ENCODE data around the gene ERG28.

ERG28 gene

DNA sequence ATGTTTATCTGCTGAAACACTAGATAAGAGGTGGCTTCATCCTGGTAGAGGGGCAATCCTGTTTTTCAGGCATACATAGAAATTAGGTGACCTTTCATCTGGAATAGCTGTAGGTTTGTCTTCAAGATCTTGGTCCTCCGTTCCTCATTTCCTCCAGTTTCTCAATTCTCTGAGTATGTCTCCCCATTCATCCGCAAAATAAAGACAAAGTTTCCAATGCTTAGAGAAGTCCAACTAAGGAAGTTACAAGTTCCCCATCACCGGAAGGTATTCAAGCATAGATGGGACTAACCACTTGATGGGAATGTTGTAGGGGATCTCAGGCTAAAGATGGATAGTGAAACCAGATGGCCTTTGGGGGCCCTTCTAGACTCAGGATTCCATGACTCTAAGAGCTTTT is 34.3 kb downstream of the ERG28 start:
- H3K27ac ChIP-seq: no peak overlapping the region
- TF ChIP-seq, protein P1, sequence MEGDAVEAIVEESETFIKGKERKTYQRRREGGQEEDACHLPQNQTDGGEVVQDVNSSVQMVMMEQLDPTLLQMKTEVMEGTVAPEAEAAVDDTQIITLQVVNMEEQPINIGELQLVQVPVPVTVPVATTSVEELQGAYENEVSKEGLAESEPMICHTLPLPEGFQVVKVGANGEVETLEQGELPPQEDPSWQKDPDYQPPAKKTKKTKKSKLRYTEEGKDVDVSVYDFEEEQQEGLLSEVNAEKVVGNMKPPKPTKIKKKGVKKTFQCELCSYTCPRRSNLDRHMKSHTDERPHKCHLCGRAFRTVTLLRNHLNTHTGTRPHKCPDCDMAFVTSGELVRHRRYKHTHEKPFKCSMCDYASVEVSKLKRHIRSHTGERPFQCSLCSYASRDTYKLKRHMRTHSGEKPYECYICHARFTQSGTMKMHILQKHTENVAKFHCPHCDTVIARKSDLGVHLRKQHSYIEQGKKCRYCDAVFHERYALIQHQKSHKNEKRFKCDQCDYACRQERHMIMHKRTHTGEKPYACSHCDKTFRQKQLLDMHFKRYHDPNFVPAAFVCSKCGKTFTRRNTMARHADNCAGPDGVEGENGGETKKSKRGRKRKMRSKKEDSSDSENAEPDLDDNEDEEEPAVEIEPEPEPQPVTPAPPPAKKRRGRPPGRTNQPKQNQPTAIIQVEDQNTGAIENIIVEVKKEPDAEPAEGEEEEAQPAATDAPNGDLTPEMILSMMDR (IDR thresholded peaks at IDR 0.05): no peak
- TF ChIP-seq ZFX (IDR thresholded peaks at IDR 0.05; ENCODE audit: borderline replicate concordance): no peak

DNA sequence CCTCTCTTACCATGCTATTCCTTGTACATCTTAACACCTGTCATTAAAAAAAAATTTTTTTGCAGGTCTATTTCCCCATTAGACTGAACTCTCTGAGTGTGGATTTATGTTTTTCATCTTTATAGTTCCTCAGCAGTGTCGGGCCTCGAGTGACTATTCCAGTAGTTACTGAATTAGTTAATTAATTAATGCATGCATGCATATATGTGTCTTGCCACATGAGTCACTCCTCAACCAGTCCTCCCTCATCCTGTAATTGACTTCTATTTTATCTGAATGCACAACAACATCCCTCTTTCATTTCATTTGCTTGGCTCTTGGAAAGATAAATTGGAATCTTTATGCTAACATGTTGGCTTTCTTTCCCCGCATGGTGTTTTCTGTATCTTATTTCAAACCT is 35.6 kb downstream of the ERG28 start:
- TF ChIP-seq ZFX (IDR thresholded peaks at IDR 0.05; ENCODE audit: borderline replicate concordance): no peak
- TF ChIP-seq, protein P1 (IDR thresholded peaks at IDR 0.05): no peak
- no peak overlapping the region for H3K27ac ChIP-seq

DNA sequence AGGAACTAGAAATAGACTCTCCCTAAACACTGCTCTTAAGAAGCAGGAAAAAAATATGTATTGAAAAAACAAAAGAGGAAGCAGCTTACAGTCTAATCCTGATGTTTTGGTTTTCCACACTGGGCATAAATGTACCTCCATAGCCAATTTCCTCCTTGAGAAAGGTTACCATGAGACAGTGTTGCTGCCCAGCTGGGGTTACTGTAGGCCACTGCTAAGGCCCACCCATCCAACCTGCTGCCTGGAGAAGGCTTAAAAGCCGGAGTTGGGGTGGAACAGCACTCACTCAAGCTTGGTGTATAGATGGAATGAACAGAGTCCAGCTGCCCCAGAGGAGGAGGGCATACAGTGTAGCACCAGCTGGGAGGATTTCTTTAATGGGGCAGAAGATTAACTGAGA is 41.1 kb downstream of the ERG28 start:
- no peak for TF ChIP-seq ZFX (IDR thresholded peaks at IDR 0.05; ENCODE audit: borderline replicate concordance)
- TF ChIP-seq, protein P1 (IDR thresholded peaks at IDR 0.05): no peak
- H3K27ac ChIP-seq: no peak overlapping the region

DNA sequence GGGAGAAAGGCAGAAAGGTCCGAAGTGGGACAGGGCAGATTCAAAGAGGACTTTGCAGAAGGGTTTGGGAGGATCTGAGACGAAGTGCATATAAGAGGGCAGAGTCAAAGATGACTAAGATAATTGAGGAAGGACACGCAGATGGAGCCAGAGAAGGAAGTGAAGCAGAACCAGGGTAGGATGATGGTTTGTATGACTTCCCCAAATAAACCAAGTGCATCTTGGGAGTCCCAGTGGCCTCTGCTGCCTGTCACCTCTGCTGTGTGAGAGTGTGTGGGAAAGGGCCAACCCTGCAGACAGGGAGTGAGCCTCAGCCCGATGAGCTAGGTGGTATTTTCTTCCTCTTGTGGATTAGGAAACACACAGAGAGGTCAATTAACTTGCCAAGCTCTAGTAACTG is 45.5 kb downstream of the ERG28 start:
- TF ChIP-seq ZFX (IDR thresholded peaks at IDR 0.05; ENCODE audit: borderline replicate concordance): no peak
- TF ChIP-seq, protein P1 (IDR thresholded peaks at IDR 0.05): no peak
- no peak overlapping the region for H3K27ac ChIP-seq

DNA sequence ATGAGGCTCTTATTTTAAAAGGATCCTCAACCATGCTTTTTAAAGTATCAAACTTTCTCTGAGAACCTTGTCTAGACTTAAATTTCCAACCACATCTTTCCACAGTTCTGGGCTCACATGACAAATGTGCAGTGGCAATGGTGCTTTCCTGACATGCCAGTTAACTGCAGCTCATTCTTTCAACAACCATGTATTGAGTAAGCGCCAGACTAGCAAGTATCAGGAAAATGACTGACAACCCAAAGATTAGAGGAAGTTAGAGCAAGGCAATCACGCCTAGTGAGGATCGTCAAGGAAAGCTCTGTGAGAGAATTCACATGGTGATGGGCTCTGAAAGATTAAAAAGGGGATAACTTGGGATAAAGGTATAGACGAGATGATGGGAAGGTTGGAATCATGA is 46.5 kb downstream of the ERG28 start:
- no peak overlapping the region for H3K27ac ChIP-seq
- TF ChIP-seq ZFX (IDR thresholded peaks at IDR 0.05; ENCODE audit: borderline replicate concordance): no peak
- TF ChIP-seq, protein P1 (IDR thresholded peaks at IDR 0.05): no peak

DNA sequence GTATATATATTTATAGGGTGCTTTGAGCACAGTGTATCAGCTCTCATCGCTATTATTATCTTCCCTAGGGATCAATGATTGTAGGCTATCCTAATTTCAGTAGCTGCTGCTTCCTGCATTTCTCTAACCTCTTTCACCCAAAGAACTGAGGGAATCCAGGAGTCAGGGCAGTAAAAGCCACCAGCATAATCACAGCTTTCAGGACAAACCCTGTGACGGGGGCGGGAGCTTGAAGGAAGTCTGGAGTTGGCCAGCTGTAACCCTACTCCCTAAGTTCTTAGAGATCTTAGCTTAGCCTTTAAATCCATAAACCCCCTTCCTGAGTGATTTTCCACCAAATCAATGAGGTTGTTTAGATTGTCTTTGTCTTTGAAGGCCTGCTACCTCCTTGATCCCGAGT is 48.5 kb downstream of the ERG28 start:
- no peak for TF ChIP-seq ZFX (IDR thresholded peaks at IDR 0.05; ENCODE audit: borderline replicate concordance)
- TF ChIP-seq, protein P1 (IDR thresholded peaks at IDR 0.05): no peak
- no peak overlapping the region for H3K27ac ChIP-seq

DNA sequence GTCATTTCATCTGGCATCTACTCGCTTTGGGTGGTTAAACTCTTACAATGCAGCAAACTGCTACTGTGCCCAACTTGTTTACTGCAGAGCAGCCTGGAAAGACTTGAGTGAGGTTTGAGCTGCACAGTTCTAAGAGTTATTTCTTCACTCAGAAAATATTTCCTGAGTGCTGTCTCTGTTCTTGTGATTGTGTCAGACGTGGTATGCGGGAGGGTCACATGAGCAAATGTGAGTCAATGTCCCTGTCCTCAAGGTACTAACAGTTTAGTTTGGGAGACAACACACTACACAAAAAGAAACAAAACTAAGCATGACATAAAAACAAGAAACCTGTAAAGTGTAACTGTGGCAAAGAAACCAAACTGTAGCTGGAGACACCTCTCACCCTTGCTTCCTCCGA is 49.8 kb downstream of the ERG28 start:
- no peak overlapping the region for H3K27ac ChIP-seq
- TF ChIP-seq, protein P1 (IDR thresholded peaks at IDR 0.05): no peak
- TF ChIP-seq ZFX (IDR thresholded peaks at IDR 0.05; ENCODE audit: borderline replicate concordance): no peak
